Caco-2 (cell line): ENCODE measurements around the gene C7orf33. TPM values are rescaled to one million over a fixed set of nuclear protein-coding genes. Genes with fewer than 3 reads are reported as not detected.
"Not testable (repeated sequence)": the region's sequence is repeated elsewhere in the genome, so short reads cannot be mapped to it uniquely, and the experiment has no call there.

Source experiments
- BruUV-seq: library from RNA; stranded (reverse); fragments of 400-500 nt; replicated peaks from 2 replicates; lab custom pipeline; 2021; lab: Mats Ljungman, UMichigan
- CTCF ChIA-PET: fragments of 300-600 bp; sonication (Branson Sonifier 250); formaldehyde crosslinking; loops from one replicate; lab custom pipeline; 2022; ENCODE audit warnings: antibody characterized with exemption; lab: Charles Lee
- POLR2A ChIA-PET: fragments of 300-600 bp; sonication (Branson Sonifier 250); formaldehyde crosslinking; loops from one replicate; lab custom pipeline; 2022; ENCODE audit warnings: antibody characterized with exemption; lab: Charles Lee
- DNase-seq, 2 experiments: peaks; one replicate each; pipeline versions ENCODE4 v3.0.0 to v3.0.0-alpha.2; 2020 to 2022
- H3K27me3 ChIP-seq: replicated peaks from 2 replicates; pipeline ENCODE4 v1.6.0; 2011; ENCODE audit warnings: low read length; ENCODE audit not compliant: control insufficient read depth, insufficient read depth
- H3K36me3 ChIP-seq: 2 replicates; pipeline ENCODE4 v1.5.1; 2011; ENCODE audit warnings: low read length; ENCODE audit not compliant: control insufficient read depth, insufficient read depth
- H3K4me1 ChIP-seq: fragments of 250-450 bp; sonication (Bioruptor Pico); 2 replicates; pipeline ENCODE4 v1.5.1; 2020; ENCODE audit warnings: mild to moderate bottlenecking
- H3K4me3 ChIP-seq: 2 replicates; pipeline ENCODE4 v1.5.1; 2011; ENCODE audit warnings: low read depth, mild to moderate bottlenecking, control low read depth, low read length
- H3K9me3 ChIP-seq: fragments of 250-450 bp; sonication (Bioruptor Pico); 2 replicates; pipeline ENCODE4 v1.5.1; 2020; ENCODE audit warnings: mild to moderate bottlenecking, moderate library complexity
- H3K27ac Mint-ChIP-seq: one replicate; pipeline ENCODE4 v1.8.0; 2022; ENCODE audit warnings: mixed read lengths; ENCODE audit not compliant: unreplicated experiment
- H3K27me3 Mint-ChIP-seq: one replicate; pipeline ENCODE4 v1.8.0; 2022; ENCODE audit warnings: mixed read lengths; ENCODE audit not compliant: insufficient read depth, unreplicated experiment
- H3K36me3 Mint-ChIP-seq: one replicate; pipeline ENCODE4 v1.8.0; 2022; ENCODE audit warnings: mild to moderate bottlenecking, mixed read lengths; ENCODE audit not compliant: insufficient read depth, unreplicated experiment
- H3K4me1 Mint-ChIP-seq: one replicate; pipeline ENCODE4 v1.8.0; 2022; ENCODE audit warnings: low read depth, mixed read lengths; ENCODE audit not compliant: unreplicated experiment
- H3K4me3 Mint-ChIP-seq: one replicate; pipeline ENCODE4 v1.8.0; 2022; ENCODE audit warnings: mild to moderate bottlenecking, moderate library complexity, mixed read lengths; ENCODE audit not compliant: unreplicated experiment
- H3K9me3 Mint-ChIP-seq: one replicate; pipeline ENCODE4 v1.8.0; 2022; ENCODE audit warnings: mixed read lengths; ENCODE audit not compliant: unreplicated experiment
- CTCF ChIP-seq, 2 experiments: fragments of 200-600 bp in 1 of 2; IDR thresholded peaks; 1 replicate in 1 of 2; 2 replicates in 1 of 2; pipeline versions ENCODE4 v1.5.1 to v1.8.0; 2011 to 2022; ENCODE audit warnings: antibody characterized with exemption in 1 of 2, control low read depth in 1 of 2, inconsistent platforms in 1 of 2, low read depth in 1 of 2, low read length in 1 of 2, mild to moderate bottlenecking in 1 of 2, moderate library complexity in 1 of 2; ENCODE audit not compliant: insufficient read depth in 1 of 2, severe bottlenecking in 1 of 2, unreplicated experiment in 1 of 2
- intact Hi-C: fragments of 100-400 bp; cut with micrococcal nuclease; formaldehyde crosslinking; loops from one replicate; pipeline ENCODE4 v1.10.0; 2022; ENCODE audit not compliant: unreplicated experiment
- total RNA-seq: library from RNA; stranded (reverse); gene quantifications from 2 replicates; pipeline ENCODE4 v1.2.3, GENCODE V29; 2022

The C7orf33 gene
- total RNA-seq, 1 experiment from 2014 or later = 0.23 TPM

GRCh38 chr7:148558914-148559313 is 31.7 kb upstream of the C7orf33 start:
- CTCF ChIA-PET = no interaction called here
- no TSS peak for BruUV-seq
- H3K4me3 ChIP-seq = no peak overlapping the region

GRCh38 chr7:148561099-148561498 is 29.5 kb upstream of the C7orf33 start:
- Histone ChIP-seq H3K9me3 (no peaks in the 10 kb centered on the region), H3K4me1 (0 out of 2 replicates have a peak, but pooled peaks cover 5% of the 10 kb centered on the region), H3K4me3 (no peak overlapping the region), H3K36me3 (no peaks in the 10 kb centered on the region), H3K27me3 (no peaks in the 10 kb centered on the region)
- no peaks in the 10 kb centered on the region for H3K9me3 Mint-ChIP-seq
- TF ChIP-seq CTCF (IDR thresholded peaks at IDR 0.05; ENCODE audit: insufficient read depth in 1 of 2, low read depth in 1 of 2, low read length in 1 of 2, severe bottlenecking in 1 of 2, unreplicated experiment in 1 of 2) = no peak
- BruUV-seq = no TSS peak
- no peaks in the 10 kb centered on the region for H3K27me3 Mint-ChIP-seq
- ChIA-PET POLR2A (no interaction called here), CTCF (interaction anchor here (0.7 kb wide), 2 partner anchors 17 to 82 kb away, joined by 3 to 4 read pairs; no protein-coding TSS in a partner anchor)
- H3K27ac Mint-ChIP-seq = no peak overlapping the region
- peaks cover 8% of the 10 kb centered on the region for H3K4me1 Mint-ChIP-seq
- no peaks in the 10 kb centered on the region for H3K36me3 Mint-ChIP-seq
- no peak overlapping the region for H3K4me3 Mint-ChIP-seq
- intact Hi-C loops = no loop called here
- peak in 1 of 2 experiments; percentile 41 for DNase-seq

More at GRCh38 chr7:148558914-148559313, 31.7 kb upstream of the C7orf33 start:
- Mint-ChIP-seq H3K36me3 (no peaks in the 10 kb centered on the region), H3K9me3 (no peaks in the 10 kb centered on the region), H3K27me3 (no peaks in the 10 kb centered on the region), H3K27ac (no peak overlapping the region), H3K4me3 (no peak overlapping the region), H3K4me1 (peaks cover 8% of the 10 kb centered on the region)
- no peak for TF ChIP-seq CTCF (IDR thresholded peaks at IDR 0.05; ENCODE audit: insufficient read depth in 1 of 2, low read depth in 1 of 2, low read length in 1 of 2, severe bottlenecking in 1 of 2, unreplicated experiment in 1 of 2)
- no peaks in the 10 kb centered on the region for H3K36me3 ChIP-seq
- H3K9me3 ChIP-seq = no peaks in the 10 kb centered on the region
- intact Hi-C loops = no loop called here
- DNase-seq = no peak
- POLR2A ChIA-PET = no interaction called here
- H3K4me1 ChIP-seq = 0 out of 2 replicates have a peak, but pooled peaks cover 3% of the 10 kb centered on the region
- no peaks in the 10 kb centered on the region for H3K27me3 ChIP-seq

- DNase-seq = no peak
- no peak for TF ChIP-seq CTCF (IDR thresholded peaks at IDR 0.05; ENCODE audit: insufficient read depth in 1 of 2, low read depth in 1 of 2, low read length in 1 of 2, severe bottlenecking in 1 of 2, unreplicated experiment in 1 of 2)
- intact Hi-C loops = no loop called here
- Histone ChIP-seq H3K27me3 (no peaks in the 10 kb centered on the region), H3K9me3 (no peaks in the 10 kb centered on the region), H3K36me3 (no peaks in the 10 kb centered on the region), H3K4me1 (0 out of 2 replicates have a peak, but pooled peaks cover 5% of the 10 kb centered on the region), H3K4me3 (no peak overlapping the region)
- Mint-ChIP-seq H3K27me3 (no peaks in the 10 kb centered on the region), H3K36me3 (no peaks in the 10 kb centered on the region), H3K4me1 (peaks cover 8% of the 10 kb centered on the region), H3K27ac (no peak overlapping the region), H3K4me3 (no peak overlapping the region), H3K9me3 (no peaks in the 10 kb centered on the region)
- BruUV-seq = no TSS peak
- ChIA-PET CTCF (no interaction called here), POLR2A (interaction anchor here (0.6 kb wide), 1 partner anchor 135 kb away, joined by 6 read pairs; the partner anchor contains the start of gene CUL1)
Observed at GRCh38 chr7:148563583-148564274, 26.8 kb upstream of the C7orf33 start.

- H3K4me1 ChIP-seq, intact Hi-C loops, H3K27ac Mint-ChIP-seq, H3K4me1 Mint-ChIP-seq, H3K9me3 Mint-ChIP-seq, CTCF ChIA-PET, H3K27me3 Mint-ChIP-seq, BruUV-seq, H3K27me3 ChIP-seq, DNase-seq, H3K36me3 ChIP-seq, POLR2A ChIA-PET, H3K4me3 Mint-ChIP-seq, H3K9me3 ChIP-seq, H3K36me3 Mint-ChIP-seq, H3K4me3 ChIP-seq: not testable (repeated sequence)
Observed at GRCh38 chr7:148564275-148564951, 26.2 kb upstream of the C7orf33 start.
